Spinal cord (tissue), 10 donors: ENCODE results near the gene PAPOLA. TPM values are rescaled to one million over a fixed set of nuclear protein-coding genes. Genes with fewer than 3 reads are reported as not detected.
A peak's percentile ranks its signal among the peaks of the same experiment; 100 is the strongest.

ENCODE experiments used
- DNase-seq, 6 donors: peaks; one replicate each; pipeline versions ENCODE4 v3.0.0 to v3.0.0-alpha.2; 2013 to 2015; ENCODE audit warnings: low spot score in 6 of 6, low read depth in 4 of 6
- H3K27ac ChIP-seq: one replicate; pipeline ENCODE4 v1.5.1; 2013; ENCODE audit warnings: low read depth, low read length, control low read depth
- H3K27me3 ChIP-seq: one replicate; pipeline ENCODE4 v1.6.1; 2013; ENCODE audit warnings: low read length; ENCODE audit not compliant: control insufficient read depth, insufficient read depth
- H3K36me3 ChIP-seq: one replicate; pipeline ENCODE4 v1.6.1; 2013; ENCODE audit warnings: low read length; ENCODE audit not compliant: control insufficient read depth, insufficient read depth
- H3K4me1 ChIP-seq: one replicate; pipeline ENCODE4 v1.6.1; 2013; ENCODE audit warnings: low read length; ENCODE audit not compliant: control insufficient read depth, insufficient read depth
- H3K4me3 ChIP-seq: one replicate; pipeline ENCODE4 v1.5.1; 2013; ENCODE audit warnings: low read depth, low read length, control low read depth
- H3K9me3 ChIP-seq: one replicate; pipeline ENCODE4 v1.6.1; 2013; ENCODE audit warnings: low read length; ENCODE audit not compliant: control insufficient read depth, insufficient read depth
- WGBS: methylation state at CpG from one replicate; pipeline ENCODE4 v1.1.5; 2013; ENCODE audit warnings: missing lambda C conversion rate; ENCODE audit not compliant: insufficient coverage; 5-methylcytosine and 5-hydroxymethylcytosine counted together
- polyA plus RNA-seq, 2 donors: library from polyadenylated mRNA; unstranded; fragments of 120-200 nt; gene quantifications; one replicate each; pipeline ENCODE4 v1.2.1, GENCODE V29; 2013; ENCODE audit not compliant: insufficient read length in 2 of 2
- total RNA-seq, 2 donors: library from RNA; depleted of rRNA in 1 of 2; stranded (reverse); fragments of 120-200 nt in 1 of 2; fragments of >200 nt in 1 of 2; gene quantifications; one replicate each; pipeline versions ENCODE4 v1.2.3 to v1.2.4, GENCODE V29; 2013 to 2014
- donor health status: healthy.

The PAPOLA gene
- total and polyA plus RNA-seq, 4 donors, result 122 to 197 (median 140) TPM

GRCh38 chr14:96573473-96574100, 71.4 kb downstream of the PAPOLA start:
- Histone ChIP-seq H3K27me3 (no peaks in the 10 kb centered on the region), H3K9me3 (no peaks in the 10 kb centered on the region), H3K27ac (no peak overlapping the region), H3K4me3 (no peak overlapping the region), H3K4me1 (no peaks in the 10 kb centered on the region), H3K36me3 (no peaks in the 10 kb centered on the region)
- WGBS, result no CpG with 5 or more reads among the region's 5 CpGs
- no peak for DNase-seq

- no peak for DNase-seq
- no peak overlapping the region for H3K4me3 ChIP-seq
- H3K27ac ChIP-seq, result no peak overlapping the region
- WGBS, result 80% methylated on average over 1 of the region's 2 CpGs
- no peaks in the 10 kb centered on the region for H3K9me3 ChIP-seq
- H3K4me1 ChIP-seq, result no peaks in the 10 kb centered on the region
- H3K36me3 ChIP-seq, result no peaks in the 10 kb centered on the region
- H3K27me3 ChIP-seq, result no peaks in the 10 kb centered on the region
Observed at GRCh38 chr14:96574171-96574632, 72.0 kb downstream of the PAPOLA start.

GRCh38 chr14:96574633-96575632, 72.8 kb downstream of the PAPOLA start:
- Histone ChIP-seq H3K36me3 (no peaks in the 10 kb centered on the region), H3K27ac (no peak overlapping the region), H3K27me3 (no peaks in the 10 kb centered on the region), H3K9me3 (no peaks in the 10 kb centered on the region), H3K4me1 (no peaks in the 10 kb centered on the region), H3K4me3 (no peak overlapping the region)
- 51% methylated on average over 3 of the region's 6 CpGs for WGBS
- peak in 2 of 6 donors; percentile 50 to 66 for DNase-seq

GRCh38 chr14:96576359-96576758, 74.2 kb downstream of the PAPOLA start:
- no peak for DNase-seq
- H3K27ac ChIP-seq, result no peak overlapping the region
- WGBS, result 95% methylated on average over 4 of the region's 6 CpGs
- no peak overlapping the region for H3K4me3 ChIP-seq
- no peaks in the 10 kb centered on the region for H3K27me3 ChIP-seq
- no peaks in the 10 kb centered on the region for H3K36me3 ChIP-seq
- H3K4me1 ChIP-seq, result no peaks in the 10 kb centered on the region
- no peaks in the 10 kb centered on the region for H3K9me3 ChIP-seq

- no peaks in the 10 kb centered on the region for H3K9me3 ChIP-seq
- H3K4me3 ChIP-seq, result no peak overlapping the region
- no peaks in the 10 kb centered on the region for H3K27me3 ChIP-seq
- 68% methylated on average over 3 of the region's 3 CpGs for WGBS
- H3K36me3 ChIP-seq, result no peaks in the 10 kb centered on the region
- no peak for DNase-seq
- no peak overlapping the region for H3K27ac ChIP-seq
- H3K4me1 ChIP-seq, result peaks cover under 1% of the 10 kb centered on the region
Observed at GRCh38 chr14:96576937-96577336, 74.8 kb downstream of the PAPOLA start.

- Histone ChIP-seq H3K27ac (no peak overlapping the region), H3K4me1 (peaks cover 15% of the 10 kb centered on the region), H3K9me3 (no peaks in the 10 kb centered on the region), H3K4me3 (no peak overlapping the region), H3K36me3 (no peaks in the 10 kb centered on the region), H3K27me3 (no peaks in the 10 kb centered on the region)
- 87% methylated on average over 5 of the region's 6 CpGs for WGBS
- no peak for DNase-seq
Observed at GRCh38 chr14:96578619-96579018, 76.4 kb downstream of the PAPOLA start.

GRCh38 chr14:96579358-96579757, 77.2 kb downstream of the PAPOLA start:
- H3K36me3 ChIP-seq, result no peaks in the 10 kb centered on the region
- no peaks in the 10 kb centered on the region for H3K9me3 ChIP-seq
- no peak for DNase-seq
- H3K4me3 ChIP-seq, result no peak overlapping the region
- no peaks in the 10 kb centered on the region for H3K27me3 ChIP-seq
- WGBS, result 93% methylated on average over 2 of the region's 6 CpGs
- peaks cover 23% of the 10 kb centered on the region for H3K4me1 ChIP-seq
- no peak overlapping the region for H3K27ac ChIP-seq

- H3K27me3 ChIP-seq, result no peaks in the 10 kb centered on the region
- H3K9me3 ChIP-seq, result no peaks in the 10 kb centered on the region
- no peak overlapping the region for H3K4me3 ChIP-seq
- no peaks in the 10 kb centered on the region for H3K36me3 ChIP-seq
- H3K4me1 ChIP-seq, result peaks cover 27% of the 10 kb centered on the region
- DNase-seq, result no peak
- 74% methylated on average over 3 of the region's 6 CpGs for WGBS
- no peak overlapping the region for H3K27ac ChIP-seq
Observed at GRCh38 chr14:96579855-96580254, 77.7 kb downstream of the PAPOLA start.

- Histone ChIP-seq H3K9me3 (no peaks in the 10 kb centered on the region), H3K36me3 (no peaks in the 10 kb centered on the region), H3K27ac (no peak overlapping the region), H3K27me3 (no peaks in the 10 kb centered on the region), H3K4me1 (peaks cover 34% of the 10 kb centered on the region), H3K4me3 (no peak overlapping the region)
- 57% methylated on average over 9 of the region's 9 CpGs for WGBS
- peak in 1 of 6 donors; percentile 65 for DNase-seq
Observed at GRCh38 chr14:96580566-96580965, 78.4 kb downstream of the PAPOLA start.
